Endothelial cell of umbilical vein (primary cell): ENCODE data around the gene MVB12B. TPM values are rescaled to one million over a fixed set of nuclear protein-coding genes. Genes with fewer than 3 reads are reported as not detected.

ENCODE experiments used
- BruUV-seq: library from RNA; stranded (reverse); fragments of 400-500 nt; replicated peaks from 2 replicates; lab custom pipeline; 2021; lab: Mats Ljungman, UMichigan
- CTCF ChIA-PET: fragments of 300-600, 350-600 bp; sonication (Branson Sonifier 250); formaldehyde crosslinking; loops from one replicate; lab custom pipeline; 2021; ENCODE audit warnings: antibody characterized with exemption, inconsistent platforms; lab: Charles Lee
- POLR2A ChIA-PET: fragments of 300-600, 350-600 bp; sonication (Branson Sonifier 250); formaldehyde crosslinking; loops from one replicate; lab custom pipeline; 2021; ENCODE audit warnings: antibody characterized with exemption, inconsistent platforms; lab: Charles Lee
- DNase-seq: peaks from one replicate; pipeline ENCODE4 v3.0.0-alpha.2; 2011; ENCODE audit warnings: low read depth, low spot score
- FAIRE-seq: peaks from 2 replicates; lab custom pipeline; 2011; peaks lifted over from hg19 to GRCh38; lab: Jason Lieb, UNC
- H2AFZ ChIP-seq: 2 replicates; pipeline ENCODE4 v1.6.0; 2012; ENCODE audit warnings: low read depth, low read length, control low read depth, inconsistent platforms
- H3K27ac ChIP-seq: 2 replicates; pipeline ENCODE4 v1.5.1; 2011; ENCODE audit warnings: low read depth, mild to moderate bottlenecking, control low read depth, low read length, moderate library complexity; ENCODE audit not compliant: insufficient read depth
- H3K27me3 ChIP-seq, 2 experiments: 2 replicates each; pipeline versions ENCODE4 v1.6.0 to v1.6.1; 2011; ENCODE audit warnings: low read length in 2 of 2, mixed read lengths in 1 of 2; ENCODE audit not compliant: control insufficient read depth in 2 of 2, insufficient read depth in 2 of 2
- H3K36me3 ChIP-seq, 2 experiments: 2 replicates in 1 of 2; 3 replicates in 1 of 2; pipeline ENCODE4 v1.5.1; 2011; ENCODE audit warnings: low read length in 2 of 2, mild to moderate bottlenecking in 1 of 2, moderate library complexity in 1 of 2; ENCODE audit not compliant: control insufficient read depth in 2 of 2, insufficient read depth in 2 of 2; ENCODE audit errors: extremely low read depth in 1 of 2
- H3K4me1 ChIP-seq: 3 replicates; pipeline ENCODE4 v1.5.1; 2011; ENCODE audit warnings: mild to moderate bottlenecking, low read length; ENCODE audit not compliant: control insufficient read depth, insufficient read depth; ENCODE audit errors: extremely low read depth
- H3K4me2 ChIP-seq: 2 replicates; pipeline ENCODE4 v1.6.1; 2011; ENCODE audit warnings: low read length, control low read depth, mixed read lengths; ENCODE audit not compliant: insufficient read depth
- H3K4me3 ChIP-seq, 3 experiments: fragments of 200-600 bp in 1 of 3; sonication (generic), shearing (Covaris generic) in 1 of 3; replicated peaks in 1 of 3; 2 replicates each; pipeline ENCODE4 v1.5.1; 2011 to 2016; ENCODE audit warnings: control low read depth in 3 of 3, low read length in 3 of 3, mild to moderate bottlenecking in 2 of 3, inconsistent platforms in 1 of 3, low read depth in 1 of 3, moderate library complexity in 1 of 3; ENCODE audit not compliant: insufficient read depth in 1 of 3
- H3K79me2 ChIP-seq: 2 replicates; pipeline ENCODE4 v1.6.0; 2012; ENCODE audit warnings: low read length, inconsistent platforms; ENCODE audit not compliant: control insufficient read depth, insufficient read depth
- H3K9ac ChIP-seq: replicated peaks from 2 replicates; pipeline ENCODE3; 2011; ENCODE audit warnings: low read length, control low read depth; ENCODE audit not compliant: insufficient read depth; ENCODE audit errors: extremely low read depth
- H3K9me1 ChIP-seq: replicated peaks from 3 replicates; pipeline ENCODE4 v1.6.0; 2011; ENCODE audit warnings: mild to moderate bottlenecking, low read length; ENCODE audit not compliant: control insufficient read depth, insufficient read depth; ENCODE audit errors: extremely low read depth
- H3K9me3 ChIP-seq: replicated peaks from 2 replicates; pipeline ENCODE4 v1.5.1; 2012; ENCODE audit warnings: low read length, inconsistent platforms; ENCODE audit not compliant: control insufficient read depth, insufficient read depth
- H4K20me1 ChIP-seq: replicated peaks from 2 replicates; pipeline ENCODE3; 2011; ENCODE audit warnings: mild to moderate bottlenecking, low read length; ENCODE audit not compliant: control insufficient read depth, insufficient read depth; ENCODE audit errors: extremely low read depth
- EZH2 ChIP-seq: IDR thresholded peaks from 2 replicates; pipeline ENCODE4 v1.6.1; 2012; ENCODE audit warnings: borderline replicate concordance, low read depth, mild to moderate bottlenecking, moderate library complexity, low read length, inconsistent platforms; ENCODE audit not compliant: severe bottlenecking
- FOS ChIP-seq: IDR thresholded peaks from 2 replicates; pipeline ENCODE4 v1.6.1; 2011; ENCODE audit warnings: mild to moderate bottlenecking, low read length, moderate library complexity, borderline replicate concordance; ENCODE audit not compliant: insufficient read depth
- JUN ChIP-seq: IDR thresholded peaks from 2 replicates; pipeline ENCODE4 v1.6.1; 2011; ENCODE audit warnings: borderline replicate concordance, low read depth; ENCODE audit not compliant: insufficient read length, insufficient read depth
- MYC ChIP-seq: IDR thresholded peaks from one replicate; pipeline ENCODE4 v1.6.1; 2011; ENCODE audit warnings: mild to moderate bottlenecking, low read depth, low read length
- POLR2A ChIP-seq: IDR thresholded peaks from 2 replicates; pipeline ENCODE4 v1.6.1; 2012; ENCODE audit warnings: low read depth, mild to moderate bottlenecking, control low read depth, low read length
- POLR2AphosphoS5 ChIP-seq: IDR thresholded peaks from 2 replicates; pipeline ENCODE4 v1.6.1; 2012; ENCODE audit warnings: low read depth, mild to moderate bottlenecking, control low read depth, low read length, moderate library complexity; ENCODE audit not compliant: insufficient read depth
- dilution Hi-C: fragments of 300-500 bp; cut with MboI; formaldehyde crosslinking; loops from one replicate; pipeline ENCODE4 v1.15.0; 2019; ENCODE audit warnings: low sequenced_read_pairs; ENCODE audit not compliant: extremely low pct_ligation_motif_present
- intact Hi-C: fragments of 100-400 bp; cut with micrococcal nuclease; formaldehyde crosslinking; loops from one replicate; pipeline ENCODE4 v1.10.0; 2022
- polyA plus RNA-seq, 4 experiments: library from polyadenylated mRNA; depleted of rRNA in 3 of 4; stranded (reverse) in 3 of 4; unstranded in 1 of 4; fragments of >200 nt; gene quantifications; 2 replicates each; pipeline versions ENCODE4 v1.2.1 to v1.2.3, GENCODE V29; 2011 to 2012; ENCODE audit warnings: missing spikeins in 1 of 4
- total RNA-seq: library from RNA; stranded (reverse); gene quantifications from 2 replicates; pipeline ENCODE4 v1.2.3, GENCODE V29; 2021
- TF ChIP-seq, protein P1 (sequence below), 2 donors: IDR thresholded peaks; 1 replicate in 1 of 2; 2 replicates in 1 of 2; pipeline ENCODE4 v1.5.1; 2011; ENCODE audit warnings: low read length in 2 of 2, mild to moderate bottlenecking in 2 of 2, moderate library complexity in 2 of 2, control low read depth in 1 of 2, inconsistent platforms in 1 of 2, low read depth in 1 of 2; ENCODE audit not compliant: insufficient read depth in 1 of 2; ENCODE audit errors: extremely low read depth in 1 of 2
- TF ChIP-seq, protein P2 (sequence below): IDR thresholded peaks from 2 replicates; pipeline ENCODE4 v1.6.1; 2011; ENCODE audit not compliant: insufficient read depth, insufficient read length

MVB12B gene
- total and polyA plus RNA-seq, 2 donors (not counting 3 experiments of a cell fraction or from before 2014, with no cell fraction given): 6.6 to 17.3 TPM

DNA sequence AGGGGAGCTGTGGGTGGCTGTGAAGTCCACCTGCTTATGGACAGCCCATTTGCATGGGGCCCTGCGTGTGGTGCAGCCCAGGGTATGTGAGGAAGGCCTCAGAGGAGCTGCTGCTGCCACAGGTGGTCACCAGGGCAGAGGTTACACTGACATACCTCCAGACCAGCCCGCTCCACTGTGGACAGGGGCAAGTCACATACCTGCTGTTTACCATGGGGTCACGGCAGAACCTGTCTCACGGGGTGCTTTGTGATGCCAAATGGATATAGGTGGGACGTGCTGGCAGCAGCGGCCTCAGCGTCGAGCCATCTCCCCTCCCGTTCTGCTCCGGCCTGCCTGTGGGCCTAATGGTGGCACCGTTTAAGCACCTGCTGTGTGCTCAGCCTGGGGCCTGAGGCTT, 159.6 kb downstream of the MVB12B start:
- H3K4me3 ChIP-seq: no peak overlapping the region
- no peak overlapping the region for H3K4me2 ChIP-seq
- H3K79me2 ChIP-seq: no peaks in the 10 kb centered on the region
- BruUV-seq: no TSS peak
- no peaks in the 10 kb centered on the region for H3K4me1 ChIP-seq
- H3K9me3 ChIP-seq: no peaks in the 10 kb centered on the region
- peaks cover 0 to 5% of the 10 kb centered on the region in 2 experiments for H3K36me3 ChIP-seq
- intact Hi-C loops (no loop called here), dilution Hi-C loops (no loop called here)
- H3K9ac ChIP-seq: no peak overlapping the region
- POLR2A ChIA-PET: no interaction called here
- H3K9me1 ChIP-seq: no peaks in the 10 kb centered on the region
- H2AFZ ChIP-seq: no peak overlapping the region
- DNase-seq (no peak), FAIRE-seq (no peak)
- no peaks in the 10 kb centered on the region for H4K20me1 ChIP-seq
- no peak overlapping the region for H3K27ac ChIP-seq
- H3K27me3 ChIP-seq: no peaks in the 10 kb centered on the region
- CTCF ChIA-PET: no interaction called here
- TF ChIP-seq JUN (no peak), POLR2AphosphoS5 (no peak), EZH2 (no peak), FOS (no peak), POLR2A (no peak), MYC (no peak)
- TF ChIP-seq, protein P1, sequence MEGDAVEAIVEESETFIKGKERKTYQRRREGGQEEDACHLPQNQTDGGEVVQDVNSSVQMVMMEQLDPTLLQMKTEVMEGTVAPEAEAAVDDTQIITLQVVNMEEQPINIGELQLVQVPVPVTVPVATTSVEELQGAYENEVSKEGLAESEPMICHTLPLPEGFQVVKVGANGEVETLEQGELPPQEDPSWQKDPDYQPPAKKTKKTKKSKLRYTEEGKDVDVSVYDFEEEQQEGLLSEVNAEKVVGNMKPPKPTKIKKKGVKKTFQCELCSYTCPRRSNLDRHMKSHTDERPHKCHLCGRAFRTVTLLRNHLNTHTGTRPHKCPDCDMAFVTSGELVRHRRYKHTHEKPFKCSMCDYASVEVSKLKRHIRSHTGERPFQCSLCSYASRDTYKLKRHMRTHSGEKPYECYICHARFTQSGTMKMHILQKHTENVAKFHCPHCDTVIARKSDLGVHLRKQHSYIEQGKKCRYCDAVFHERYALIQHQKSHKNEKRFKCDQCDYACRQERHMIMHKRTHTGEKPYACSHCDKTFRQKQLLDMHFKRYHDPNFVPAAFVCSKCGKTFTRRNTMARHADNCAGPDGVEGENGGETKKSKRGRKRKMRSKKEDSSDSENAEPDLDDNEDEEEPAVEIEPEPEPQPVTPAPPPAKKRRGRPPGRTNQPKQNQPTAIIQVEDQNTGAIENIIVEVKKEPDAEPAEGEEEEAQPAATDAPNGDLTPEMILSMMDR (IDR thresholded peaks at IDR 0.05; ENCODE audit: extremely low read depth in 1 of 2, insufficient read depth in 1 of 2, low read depth in 1 of 2, low read length in 2 of 2): no peak
- TF ChIP-seq, protein P2, sequence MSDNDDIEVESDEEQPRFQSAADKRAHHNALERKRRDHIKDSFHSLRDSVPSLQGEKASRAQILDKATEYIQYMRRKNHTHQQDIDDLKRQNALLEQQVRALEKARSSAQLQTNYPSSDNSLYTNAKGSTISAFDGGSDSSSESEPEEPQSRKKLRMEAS: no peak
